Stimulated activated CD4-positive, alpha-beta T cell treated with anti-CD3 and anti-CD28 coated beads, Interleukin-2, amount 100 ng/mL, for 48 hours (primary cell): ENCODE measurements around the gene AP3S2.

Experiments
- DNase-seq, 2 donors: peaks; one replicate each; pipeline ENCODE4 v3.0.0-alpha.2; 2020

The AP3S2 gene

GRCh38 chr15:89812847-89813320 is 80.9 kb downstream of the AP3S2 start:
- no peak for DNase-seq

- no peak for DNase-seq
These were observed 81.6 kb downstream of the AP3S2 start for GRCh38 chr15:89812011-89812846.

GRCh38 chr15:89810837-89811236 is 83.0 kb downstream of the AP3S2 start:
- DNase-seq, result no peak

- no peak for DNase-seq
These were observed 84.0 kb downstream of the AP3S2 start for GRCh38 chr15:89809787-89810148.

GRCh38 chr15:89809093-89809786 is 84.6 kb downstream of the AP3S2 start:
- DNase-seq, result no peak

GRCh38 chr15:89808160-89808870 is 85.5 kb downstream of the AP3S2 start:
- no peak for DNase-seq

- DNase-seq, result no peak
These were observed 86.1 kb downstream of the AP3S2 start for GRCh38 chr15:89807689-89808088.

- no peak for DNase-seq
These were observed 86.9 kb downstream of the AP3S2 start for GRCh38 chr15:89806559-89807550.

GRCh38 chr15:89806210-89806558 is 87.6 kb downstream of the AP3S2 start:
- no peak for DNase-seq

GRCh38 chr15:89805241-89806209 is 88.3 kb downstream of the AP3S2 start:
- DNase-seq, result no peak

- DNase-seq, result no peak
These were observed 89.6 kb downstream of the AP3S2 start for GRCh38 chr15:89803941-89804800.

- DNase-seq, result no peak
These were observed 90.6 kb downstream of the AP3S2 start for GRCh38 chr15:89802986-89803824.

GRCh38 chr15:89802231-89802928 is 91.4 kb downstream of the AP3S2 start:
- no peak for DNase-seq

- no peak for DNase-seq
These were observed 92.2 kb downstream of the AP3S2 start for GRCh38 chr15:89801471-89802195.

- DNase-seq, result no peak
These were observed 93.8 kb downstream of the AP3S2 start for GRCh38 chr15:89799918-89800498.

- no peak for DNase-seq
These were observed 94.5 kb downstream of the AP3S2 start for GRCh38 chr15:89799011-89799911.
